Activated naive CD4-positive, alpha-beta T cell treated with anti-CD3 and anti-CD28 coated beads for 36 hours (primary cell): ENCODE data around the gene GNA14. TPM values are rescaled to one million over a fixed set of nuclear protein-coding genes. Genes with fewer than 3 reads are reported as not detected.

ENCODE experiments used
- CTCF ChIA-PET: fragments of 350-600 bp; sonication (Branson Sonifier 250); formaldehyde crosslinking; loops from one replicate; lab custom pipeline; 2021; ENCODE audit warnings: antibody characterized with exemption; lab: Charles Lee
- DNase-seq: peaks from one replicate; pipeline ENCODE4 v3.0.0-alpha.2; 2020
- H3K27ac Mint-ChIP-seq: one replicate; pipeline ENCODE4 v1.8.0; 2021; ENCODE audit warnings: mild to moderate bottlenecking, mixed read lengths
- H3K27me3 Mint-ChIP-seq: one replicate; pipeline ENCODE4 v1.8.0; 2021; ENCODE audit warnings: low read depth, mixed read lengths
- H3K36me3 Mint-ChIP-seq: one replicate; pipeline ENCODE4 v1.8.0; 2021; ENCODE audit warnings: low read depth, mixed read lengths
- H3K4me1 Mint-ChIP-seq: one replicate; pipeline ENCODE4 v1.8.0; 2021; ENCODE audit warnings: low read depth, mixed read lengths
- H3K4me3 Mint-ChIP-seq: one replicate; pipeline ENCODE4 v1.8.0; 2021; ENCODE audit warnings: mild to moderate bottlenecking, moderate library complexity, mixed read lengths
- H3K9me3 Mint-ChIP-seq: one replicate; pipeline ENCODE4 v1.8.0; 2021; ENCODE audit warnings: mixed read lengths
- intact Hi-C: fragments of 100-400 bp; cut with micrococcal nuclease; formaldehyde crosslinking; loops from one replicate; pipeline ENCODE4 v1.15.1; 2023
- total RNA-seq, 2 experiments: library from RNA; stranded (reverse); gene quantifications; one replicate each; pipeline ENCODE4 v1.2.3, GENCODE V29; 2021

GNA14 gene
- total RNA-seq, 2 experiments from 2014 or later = not detected

DNA sequence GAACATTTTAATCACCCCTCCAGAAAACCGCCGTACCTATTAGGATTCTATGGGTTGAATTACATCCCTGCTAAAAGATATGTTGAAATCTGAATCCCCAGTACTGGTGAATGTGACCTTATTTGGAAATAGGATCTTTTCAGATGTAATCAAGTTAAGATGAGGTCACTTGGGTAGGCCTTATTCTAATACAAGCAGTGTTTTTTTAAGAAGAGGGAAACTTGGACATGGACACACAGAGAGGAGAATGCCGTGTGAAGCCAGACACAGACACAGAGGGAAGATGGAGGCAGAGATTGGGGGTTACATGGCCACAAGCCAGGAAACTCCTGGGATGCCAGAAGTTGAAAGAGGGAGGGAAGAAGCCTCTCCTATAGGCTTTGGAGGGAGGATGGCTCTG, 183.5 kb downstream of the GNA14 start:
- H3K9me3 Mint-ChIP-seq = no peaks in the 10 kb centered on the region
- H3K27ac Mint-ChIP-seq = no peak overlapping the region
- DNase-seq = no peak
- CTCF ChIA-PET = interaction anchor here (0.9 kb wide), 1 partner anchor 8 kb away, joined by 3 read pairs; no protein-coding TSS in a partner anchor
- no peaks in the 10 kb centered on the region for H3K4me1 Mint-ChIP-seq
- no peaks in the 10 kb centered on the region for H3K27me3 Mint-ChIP-seq
- H3K36me3 Mint-ChIP-seq = no peaks in the 10 kb centered on the region
- intact Hi-C loops = no loop called here
- H3K4me3 Mint-ChIP-seq = no peak overlapping the region

- no peaks in the 10 kb centered on the region for H3K27me3 Mint-ChIP-seq
- CTCF ChIA-PET = interaction anchor here (1.6 kb wide), 1 partner anchor 25 kb away, joined by 4 read pairs; no protein-coding TSS in a partner anchor
- no peaks in the 10 kb centered on the region for H3K36me3 Mint-ChIP-seq
- H3K27ac Mint-ChIP-seq = no peak overlapping the region
- intact Hi-C loops = no loop called here
- no peak for DNase-seq
- H3K9me3 Mint-ChIP-seq = no peaks in the 10 kb centered on the region
- no peak overlapping the region for H3K4me3 Mint-ChIP-seq
- H3K4me1 Mint-ChIP-seq = peaks cover under 1% of the 10 kb centered on the region
These were observed 185.0 kb downstream of the GNA14 start for GRCh38 chr9:77463151-77463550.

GRCh38 chr9:77462066-77462465, 186.1 kb downstream of the GNA14 start:
- Mint-ChIP-seq H3K27me3 (no peaks in the 10 kb centered on the region), H3K9me3 (no peaks in the 10 kb centered on the region), H3K4me3 (no peak overlapping the region), H3K4me1 (peaks cover 6% of the 10 kb centered on the region), H3K36me3 (no peaks in the 10 kb centered on the region), H3K27ac (no peak overlapping the region)
- intact Hi-C loops = no loop called here
- no peak for DNase-seq
- CTCF ChIA-PET = interaction anchor here (0.6 to 2.0 kb wide), 3 partner anchors 9 to 36 kb away, joined by 3 to 6 read pairs (median 4); no protein-coding TSS in a partner anchor

GRCh38 chr9:77460938-77461337, 187.2 kb downstream of the GNA14 start:
- no peaks in the 10 kb centered on the region for H3K27me3 Mint-ChIP-seq
- H3K27ac Mint-ChIP-seq = no peak overlapping the region
- H3K4me3 Mint-ChIP-seq = no peak overlapping the region
- CTCF ChIA-PET = interaction anchor here (0.7 to 2.0 kb wide), 4 partner anchors 8 to 304 kb away, joined by 3 to 6 read pairs (median 4); no protein-coding TSS in a partner anchor
- H3K4me1 Mint-ChIP-seq = peaks cover 8% of the 10 kb centered on the region
- intact Hi-C loops = no loop called here
- no peaks in the 10 kb centered on the region for H3K36me3 Mint-ChIP-seq
- no peaks in the 10 kb centered on the region for H3K9me3 Mint-ChIP-seq
- no peak for DNase-seq

GRCh38 chr9:77457916-77458592, 190.1 kb downstream of the GNA14 start:
- DNase-seq = peak; percentile 79
- CTCF ChIA-PET = interaction anchor here (0.6 to 7.7 kb wide), 35 partner anchors 10 to 661 kb away, joined by 3 to 84 read pairs (median 5); no protein-coding TSS in a partner anchor
- H3K4me3 Mint-ChIP-seq = no peak overlapping the region
- H3K27ac Mint-ChIP-seq = no peak overlapping the region
- intact Hi-C loops = loop anchor here (1.0 to 10.0 kb wide), 9 partner anchors 18 to 1063 kb away; partner anchors contain the start of gene RFK
- peaks cover 24% of the 10 kb centered on the region for H3K4me1 Mint-ChIP-seq
- H3K27me3 Mint-ChIP-seq = no peaks in the 10 kb centered on the region
- no peaks in the 10 kb centered on the region for H3K9me3 Mint-ChIP-seq
- H3K36me3 Mint-ChIP-seq = no peaks in the 10 kb centered on the region

DNA sequence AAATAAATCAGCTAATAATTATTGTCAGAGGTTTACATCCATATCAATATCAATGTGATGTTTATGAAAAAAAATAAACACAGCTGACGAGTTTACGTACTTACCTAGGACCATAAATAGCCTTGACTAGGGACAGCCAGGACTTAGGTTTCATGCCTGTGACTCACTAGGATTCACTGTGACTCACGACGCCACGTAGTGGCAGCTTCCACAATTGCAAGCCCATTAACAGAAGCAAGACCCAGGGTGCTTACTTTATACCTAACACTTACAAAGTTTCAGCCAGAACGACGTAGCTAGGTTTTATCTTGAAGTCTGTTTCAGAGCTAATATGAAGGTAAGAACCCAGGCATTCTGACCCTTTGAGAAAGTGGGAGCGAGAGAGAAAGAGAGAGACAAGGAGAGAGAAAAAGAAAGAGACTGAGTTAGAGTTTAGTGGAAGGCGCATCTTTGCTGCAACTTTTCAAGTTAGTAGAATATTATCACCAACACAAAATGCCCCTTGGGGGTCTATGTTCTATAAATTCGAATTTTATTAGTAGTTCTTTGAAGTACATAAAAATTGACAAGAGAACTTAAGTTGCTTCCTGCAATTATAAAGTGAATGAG, 191.2 kb downstream of the GNA14 start:
- Mint-ChIP-seq H3K4me3 (no peak overlapping the region), H3K9me3 (no peaks in the 10 kb centered on the region), H3K36me3 (no peaks in the 10 kb centered on the region), H3K27me3 (no peaks in the 10 kb centered on the region), H3K27ac (no peak overlapping the region), H3K4me1 (peaks cover 24% of the 10 kb centered on the region)
- peak; percentile 93 for DNase-seq
- intact Hi-C loops = loop anchor here (1.0 to 10.0 kb wide), 5 partner anchors 24 to 1062 kb away; partner anchors contain the start of gene RFK
- CTCF ChIA-PET = interaction anchor here (0.5 to 7.7 kb wide), 51 partner anchors 8 to 758 kb away, joined by 3 to 84 read pairs (median 4); no protein-coding TSS in a partner anchor

- intact Hi-C loops = loop anchor here (10.0 kb wide), 2 partner anchors 399 to 1061 kb away; partner anchors contain the start of gene RFK
- CTCF ChIA-PET = interaction anchor here (1.0 to 7.7 kb wide), 14 partner anchors 12 to 666 kb away, joined by 3 to 84 read pairs (median 5); no protein-coding TSS in a partner anchor
- H3K9me3 Mint-ChIP-seq = no peaks in the 10 kb centered on the region
These were observed 192.7 kb downstream of the GNA14 start for GRCh38 chr9:77455312-77455927.

DNA sequence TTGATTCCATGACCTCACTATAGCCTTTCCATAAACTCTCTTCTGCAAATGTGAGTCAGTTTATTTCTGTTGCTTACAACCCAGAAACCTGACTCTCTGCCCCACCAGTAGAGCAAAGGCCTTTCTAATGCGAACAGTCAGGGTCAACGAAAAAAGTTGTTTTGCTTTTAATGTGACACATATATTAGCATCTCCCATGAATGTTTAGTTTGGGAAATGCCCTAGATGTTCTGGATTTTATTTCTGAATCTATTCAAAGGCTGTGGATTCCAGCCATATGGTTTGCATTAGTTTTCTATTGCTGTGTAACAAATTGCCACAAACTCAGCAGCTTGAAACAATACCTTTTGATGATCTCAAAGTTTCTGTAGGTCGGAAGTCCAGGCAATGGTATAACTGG, 193.5 kb downstream of the GNA14 start:
- no peak for DNase-seq
- CTCF ChIA-PET = interaction anchor here (0.7 to 7.7 kb wide), 9 partner anchors 12 to 667 kb away, joined by 3 to 84 read pairs (median 6); no protein-coding TSS in a partner anchor
- peaks cover 24% of the 10 kb centered on the region for H3K4me1 Mint-ChIP-seq
- no peak overlapping the region for H3K4me3 Mint-ChIP-seq
- no peaks in the 10 kb centered on the region for H3K36me3 Mint-ChIP-seq
- no peaks in the 10 kb centered on the region for H3K27me3 Mint-ChIP-seq
- no peaks in the 10 kb centered on the region for H3K9me3 Mint-ChIP-seq
- H3K27ac Mint-ChIP-seq = no peak overlapping the region
- intact Hi-C loops = loop anchor here (1.0 to 10.0 kb wide), 3 partner anchors 195 to 1060 kb away; partner anchors contain the start of gene RFK

More at GRCh38 chr9:77455312-77455927, 192.7 kb downstream of the GNA14 start:
- Mint-ChIP-seq H3K4me3 (no peak overlapping the region), H3K27ac (no peak overlapping the region), H3K4me1 (peaks cover 24% of the 10 kb centered on the region), H3K36me3 (no peaks in the 10 kb centered on the region), H3K27me3 (no peaks in the 10 kb centered on the region)
- peak; percentile 71 for DNase-seq

DNA sequence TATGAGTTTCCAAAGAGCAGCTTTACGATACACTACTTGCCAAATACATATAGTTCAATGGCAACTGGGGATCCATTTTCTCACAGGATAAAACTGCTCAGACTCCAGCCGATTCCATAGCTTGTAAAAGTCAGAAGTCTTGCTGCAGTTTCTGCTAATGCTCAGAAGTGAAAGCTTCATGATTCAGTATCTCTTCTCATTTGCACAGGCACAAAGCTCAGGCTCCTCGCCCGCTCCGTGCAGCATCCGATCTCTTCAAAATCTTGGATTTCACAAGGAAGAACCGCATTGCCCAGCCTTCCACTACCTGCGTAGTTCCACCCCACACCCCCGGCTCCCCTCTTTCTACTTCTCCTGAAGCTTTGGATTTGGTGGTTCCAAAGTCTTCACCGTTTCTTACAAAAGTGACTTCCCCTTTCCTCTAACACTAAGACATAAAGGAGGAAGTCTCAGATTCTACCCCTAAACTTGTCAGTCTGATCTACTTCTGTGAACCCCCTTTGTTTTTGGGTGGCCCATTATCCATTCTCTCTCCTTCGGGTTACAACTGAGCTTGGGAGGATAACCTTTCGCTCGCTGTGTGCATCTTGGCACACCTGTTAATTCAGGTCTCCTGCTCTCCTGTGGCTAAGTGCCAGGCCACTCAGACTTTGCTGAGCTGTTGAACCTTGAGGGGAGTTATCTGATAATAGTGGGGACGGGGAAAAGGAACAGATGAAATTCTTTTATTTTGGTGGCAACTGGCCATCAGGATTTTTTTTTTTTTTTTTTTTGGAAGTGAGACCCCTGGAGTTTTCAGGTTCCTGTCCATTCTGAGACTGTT, 194.1 kb downstream of the GNA14 start:
- Mint-ChIP-seq H3K4me3 (peak overlapping the region; percentile 60), H3K9me3 (no peaks in the 10 kb centered on the region), H3K27ac (no peak overlapping the region), H3K36me3 (no peaks in the 10 kb centered on the region), H3K4me1 (peaks cover 24% of the 10 kb centered on the region), H3K27me3 (no peaks in the 10 kb centered on the region)
- intact Hi-C loops = loop anchor here (1.0 to 10.0 kb wide), 3 partner anchors 195 to 1059 kb away; partner anchors contain the start of gene RFK
- CTCF ChIA-PET = interaction anchor here (0.6 to 7.7 kb wide), 11 partner anchors 8 to 668 kb away, joined by 3 to 84 read pairs (median 6); no protein-coding TSS in a partner anchor
- DNase-seq = peak; percentile 10

DNA sequence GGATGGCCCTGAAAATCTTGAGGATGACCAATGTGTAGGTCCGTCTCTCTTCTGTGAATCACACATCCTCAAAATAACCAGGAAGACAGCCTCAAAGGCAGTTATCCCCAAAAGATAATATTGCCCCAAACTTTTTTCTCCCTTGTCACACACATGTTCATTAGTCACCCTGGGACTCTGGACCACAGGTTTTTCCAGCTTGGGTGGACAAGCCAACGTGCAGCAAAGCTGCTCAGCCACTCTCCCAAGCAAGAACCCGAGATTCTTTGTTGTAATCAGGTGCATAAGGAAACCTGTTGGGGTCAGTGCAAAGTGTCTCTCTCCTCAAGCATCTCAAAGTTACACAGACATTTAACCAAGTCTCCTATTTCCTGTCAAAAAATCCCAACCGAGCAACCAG, 196.6 kb downstream of the GNA14 start:
- Mint-ChIP-seq H3K4me3 (no peak overlapping the region), H3K4me1 (peaks cover 16% of the 10 kb centered on the region), H3K27ac (no peak overlapping the region), H3K27me3 (peaks cover 7% of the 10 kb centered on the region), H3K9me3 (peaks cover 6% of the 10 kb centered on the region), H3K36me3 (no peaks in the 10 kb centered on the region)
- no peak for DNase-seq
- CTCF ChIA-PET = interaction anchor here (1.1 to 2.0 kb wide), 2 partner anchors 8 to 17 kb away, joined by 3 to 6 read pairs; no protein-coding TSS in a partner anchor
- intact Hi-C loops = loop anchor here (10.0 kb wide), 2 partner anchors 403 to 1057 kb away; partner anchors contain the start of gene RFK

- Mint-ChIP-seq H3K9me3 (peaks cover 6% of the 10 kb centered on the region), H3K27ac (no peak overlapping the region), H3K4me1 (peaks cover 14% of the 10 kb centered on the region), H3K36me3 (no peaks in the 10 kb centered on the region), H3K4me3 (no peak overlapping the region), H3K27me3 (peaks cover 7% of the 10 kb centered on the region)
- CTCF ChIA-PET = interaction anchor here (1.1 to 2.0 kb wide), 2 partner anchors 10 to 603 kb away, joined by 3 to 6 read pairs; no protein-coding TSS in a partner anchor
- intact Hi-C loops = loop anchor here (10.0 kb wide), 2 partner anchors 405 to 1055 kb away; partner anchors contain the start of gene RFK
- no peak for DNase-seq
These were observed 198.0 kb downstream of the GNA14 start for GRCh38 chr9:77450085-77450475.
